KMS-11 (cell line): ENCODE data around the gene IFI6.

Experiments used
- H2AFZ ChIP-seq: fragments of 200-600 bp; sonication (generic); 2 replicates; pipeline ENCODE4 v1.6.1; 2016; ENCODE audit warnings: antibody characterized with exemption, mixed run types, low read depth
- H3K27ac ChIP-seq: fragments of 200-600 bp; sonication (generic); 2 replicates; pipeline ENCODE4 v1.6.1; 2016; ENCODE audit warnings: mild to moderate bottlenecking, mixed run types
- H3K27me3 ChIP-seq: fragments of 200-600 bp; sonication (generic); 2 replicates; pipeline ENCODE4 v1.6.1; 2017; ENCODE audit warnings: mild to moderate bottlenecking, low read depth, mixed run types, moderate library complexity; ENCODE audit not compliant: insufficient read depth
- H3K36me3 ChIP-seq: fragments of 200-600 bp; sonication (generic); 2 replicates; pipeline ENCODE4 v1.6.1; 2017; ENCODE audit warnings: mild to moderate bottlenecking, mixed run types; ENCODE audit not compliant: insufficient read depth
- H3K4me1 ChIP-seq: fragments of 200-600 bp; sonication (generic); 2 replicates; pipeline ENCODE4 v1.6.1; 2016; ENCODE audit warnings: mild to moderate bottlenecking, low read depth, mixed run types; ENCODE audit not compliant: poor library complexity, severe bottlenecking
- H3K4me2 ChIP-seq: fragments of 200-600 bp; sonication (generic); 2 replicates; pipeline ENCODE4 v1.7.0; 2016; ENCODE audit warnings: mild to moderate bottlenecking, mixed run types
- H3K4me3 ChIP-seq: fragments of 200-600 bp; sonication (generic); IDR thresholded peaks from 2 replicates; pipeline ENCODE4 v1.6.1; 2017; ENCODE audit warnings: low read depth, low read length, mixed read lengths; ENCODE audit not compliant: insufficient read depth
- H3K79me2 ChIP-seq: fragments of 200-600 bp; sonication (generic); 2 replicates; pipeline ENCODE4 v1.6.1; 2016; ENCODE audit warnings: low read depth, mixed run types; ENCODE audit not compliant: insufficient read depth
- H3K9ac ChIP-seq: fragments of 200-600 bp; sonication (generic); 2 replicates; pipeline ENCODE4 v1.6.1; 2016; ENCODE audit warnings: mild to moderate bottlenecking, mixed run types
- H4K20me1 ChIP-seq: fragments of 200-600 bp; sonication (generic); 2 replicates; pipeline ENCODE4 v1.6.1; 2016; ENCODE audit warnings: mild to moderate bottlenecking, mixed run types; ENCODE audit not compliant: insufficient read depth
- CTCF ChIP-seq: fragments of 200-600 bp; sonication (generic); conservative IDR thresholded peaks from 2 replicates; pipeline ENCODE4 v1.6.1; 2017; ENCODE audit warnings: low read depth, mild to moderate bottlenecking, antibody characterized with exemption, low read length, moderate library complexity, mixed read lengths

IFI6 gene

GRCh38 chr1:27671964-27672749 lies at the start of gene IFI6:
Gene IFI6, minus strand, starts transcription at chr1:27672192. Its CDS starts 2,878 bp downstream, at chr1:27669314.
- H3K4me1 ChIP-seq: peaks cover 20% of the 10 kb centered on the region
- H4K20me1 ChIP-seq: no peaks in the 10 kb centered on the region
- TF ChIP-seq CTCF: peak; percentile 54
- H3K4me2 ChIP-seq: peak within 1 kb of the TSS; percentile 63
- no peaks in the 10 kb centered on the region for H3K27me3 ChIP-seq
- H3K79me2 ChIP-seq: no peaks in the 10 kb centered on the region
- peak within 1 kb of the TSS; percentile 27; the same call in 1 of the 2 replicates for H3K9ac ChIP-seq
- H3K4me3 ChIP-seq: peak within 1 kb of the TSS; percentile 65
- peak within 1 kb of the TSS; percentile 53 for H3K27ac ChIP-seq
- no peaks in the 10 kb centered on the region for H3K36me3 ChIP-seq
- peak within 1 kb of the TSS; percentile 76 for H2AFZ ChIP-seq

GRCh38 chr1:27719286-27720251 lies 47.6 kb upstream of the IFI6 start:
- Histone ChIP-seq H3K79me2 (no peaks in the 10 kb centered on the region), H4K20me1 (no peaks in the 10 kb centered on the region), H3K36me3 (no peaks in the 10 kb centered on the region), H3K27me3 (no peaks in the 10 kb centered on the region), H3K4me2 (no peak overlapping the region), H2AFZ (no peak overlapping the region), H3K4me1 (peaks cover 8% of the 10 kb centered on the region), H3K9ac (no peak overlapping the region), H3K27ac (no peak overlapping the region), H3K4me3 (no peak overlapping the region)
- TF ChIP-seq CTCF: peak; percentile 54

- Histone ChIP-seq H3K27ac (no peak overlapping the region), H3K9ac (no peak overlapping the region), H2AFZ (no peak overlapping the region), H4K20me1 (no peaks in the 10 kb centered on the region), H3K27me3 (no peaks in the 10 kb centered on the region), H3K4me3 (no peak overlapping the region), H3K4me1 (peaks cover 37% of the 10 kb centered on the region), H3K36me3 (no peaks in the 10 kb centered on the region), H3K79me2 (no peaks in the 10 kb centered on the region), H3K4me2 (no peak overlapping the region)
- TF ChIP-seq CTCF: no peak
Measured at GRCh38 chr1:27716262-27716895, 44.4 kb upstream of the IFI6 start.

- no peaks in the 10 kb centered on the region for H3K27me3 ChIP-seq
- peak overlapping the region; percentile 22; the same call in 1 of the 2 replicates for H3K9ac ChIP-seq
- H2AFZ ChIP-seq: peak overlapping the region; percentile 67; the same call in 1 of the 2 replicates
- H3K4me1 ChIP-seq: peaks cover 38% of the 10 kb centered on the region
- H3K27ac ChIP-seq: peak overlapping the region; percentile 77
- no peaks in the 10 kb centered on the region for H3K79me2 ChIP-seq
- H3K36me3 ChIP-seq: no peaks in the 10 kb centered on the region
- TF ChIP-seq CTCF: no peak
- no peaks in the 10 kb centered on the region for H4K20me1 ChIP-seq
- H3K4me3 ChIP-seq: no peak overlapping the region
- H3K4me2 ChIP-seq: peak overlapping the region; percentile 58
Measured at GRCh38 chr1:27713869-27714513, 42.0 kb upstream of the IFI6 start.
